HG03139 (cell line): ENCODE data around the gene ADAMTS12.

Source experiments
- ATAC-seq: cut with Tn5 transposase; IDR thresholded peaks from one replicate; pipeline ENCODE4 v1.9.1; 2021; ENCODE audit not compliant: unreplicated experiment

ADAMTS12 gene

GRCh38 chr5:33662722-33663427, 228.9 kb downstream of the ADAMTS12 start:
- no peak for ATAC-seq

- no peak for ATAC-seq
These were observed 232.1 kb downstream of the ADAMTS12 start for GRCh38 chr5:33659526-33660169.

- ATAC-seq: no peak
These were observed 233.9 kb downstream of the ADAMTS12 start for GRCh38 chr5:33657804-33658440.

- ATAC-seq: no peak
These were observed 234.6 kb downstream of the ADAMTS12 start for GRCh38 chr5:33657176-33657575.

GRCh38 chr5:33650911-33651310, 240.9 kb downstream of the ADAMTS12 start:
- ATAC-seq: no peak

GRCh38 chr5:33649549-33650482, 242.0 kb downstream of the ADAMTS12 start:
- ATAC-seq: no peak

- ATAC-seq: no peak
These were observed 249.9 kb downstream of the ADAMTS12 start for GRCh38 chr5:33641744-33642505.

GRCh38 chr5:33639474-33639873, 252.3 kb downstream of the ADAMTS12 start:
- no peak for ATAC-seq

- no peak for ATAC-seq
These were observed 254.8 kb downstream of the ADAMTS12 start for GRCh38 chr5:33637011-33637410.

GRCh38 chr5:33635582-33635981, 256.2 kb downstream of the ADAMTS12 start:
- no peak for ATAC-seq

GRCh38 chr5:33633699-33634098, 258.1 kb downstream of the ADAMTS12 start:
- ATAC-seq: no peak

GRCh38 chr5:33631786-33632185, 260.0 kb downstream of the ADAMTS12 start:
- ATAC-seq: peak; percentile 87

- no peak for ATAC-seq
These were observed 260.7 kb downstream of the ADAMTS12 start for GRCh38 chr5:33631139-33631538.

- no peak for ATAC-seq
These were observed 261.8 kb downstream of the ADAMTS12 start for GRCh38 chr5:33629999-33630398.

- no peak for ATAC-seq
These were observed 263.0 kb downstream of the ADAMTS12 start for GRCh38 chr5:33628796-33629195.

GRCh38 chr5:33621514-33621913, 270.3 kb downstream of the ADAMTS12 start:
- ATAC-seq: no peak

GRCh38 chr5:33614039-33614438, 277.8 kb downstream of the ADAMTS12 start:
- no peak for ATAC-seq

GRCh38 chr5:33612386-33612785, 279.4 kb downstream of the ADAMTS12 start:
- ATAC-seq: no peak

- ATAC-seq: no peak
These were observed 279.9 kb downstream of the ADAMTS12 start for GRCh38 chr5:33611877-33612276.

- no peak for ATAC-seq
These were observed 283.3 kb downstream of the ADAMTS12 start for GRCh38 chr5:33608344-33609041.
